Lower leg skin (tissue), 3 donors: Measurements from ENCODE around the gene ATP9B.

ENCODE experiments used
- POLR2A ChIP-seq, 2 donors: fragments of 450-650 bp; IDR thresholded peaks; one replicate each; pipeline ENCODE4 v1.6.1; 2016 to 2017; ENCODE audit warnings: antibody characterized with exemption in 2 of 2, mild to moderate bottlenecking in 1 of 2, moderate library complexity in 1 of 2
- TF ChIP-seq, protein P1 (sequence below), 3 donors: fragments of 450-650 bp; IDR thresholded peaks; one replicate each; pipeline ENCODE4 v1.5.1; 2016; ENCODE audit warnings: antibody characterized with exemption in 3 of 3, mild to moderate bottlenecking in 3 of 3, moderate library complexity in 2 of 3

DNA sequence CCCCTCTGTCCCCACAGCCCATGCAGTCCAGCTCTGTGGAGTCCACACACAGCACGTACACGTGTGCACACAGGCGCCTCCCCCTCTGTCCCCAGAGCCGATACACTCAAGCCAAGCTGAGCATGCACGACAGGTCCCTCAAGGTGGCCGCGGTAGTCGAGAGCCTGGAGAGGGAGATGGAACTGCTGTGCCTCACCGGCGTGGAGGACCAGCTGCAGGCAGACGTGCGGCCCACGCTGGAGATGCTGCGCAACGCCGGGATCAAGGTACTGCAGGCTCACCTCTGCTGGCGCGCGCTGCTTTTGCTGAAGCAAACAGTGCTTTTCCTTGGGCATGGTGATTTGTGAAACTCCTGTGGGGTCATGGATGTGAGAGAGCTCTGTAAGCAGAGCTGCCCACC, 268.0 kb downstream of the ATP9B start:
- TF ChIP-seq, protein P1, sequence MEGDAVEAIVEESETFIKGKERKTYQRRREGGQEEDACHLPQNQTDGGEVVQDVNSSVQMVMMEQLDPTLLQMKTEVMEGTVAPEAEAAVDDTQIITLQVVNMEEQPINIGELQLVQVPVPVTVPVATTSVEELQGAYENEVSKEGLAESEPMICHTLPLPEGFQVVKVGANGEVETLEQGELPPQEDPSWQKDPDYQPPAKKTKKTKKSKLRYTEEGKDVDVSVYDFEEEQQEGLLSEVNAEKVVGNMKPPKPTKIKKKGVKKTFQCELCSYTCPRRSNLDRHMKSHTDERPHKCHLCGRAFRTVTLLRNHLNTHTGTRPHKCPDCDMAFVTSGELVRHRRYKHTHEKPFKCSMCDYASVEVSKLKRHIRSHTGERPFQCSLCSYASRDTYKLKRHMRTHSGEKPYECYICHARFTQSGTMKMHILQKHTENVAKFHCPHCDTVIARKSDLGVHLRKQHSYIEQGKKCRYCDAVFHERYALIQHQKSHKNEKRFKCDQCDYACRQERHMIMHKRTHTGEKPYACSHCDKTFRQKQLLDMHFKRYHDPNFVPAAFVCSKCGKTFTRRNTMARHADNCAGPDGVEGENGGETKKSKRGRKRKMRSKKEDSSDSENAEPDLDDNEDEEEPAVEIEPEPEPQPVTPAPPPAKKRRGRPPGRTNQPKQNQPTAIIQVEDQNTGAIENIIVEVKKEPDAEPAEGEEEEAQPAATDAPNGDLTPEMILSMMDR (IDR thresholded peaks at IDR 0.05), result no peak
- TF ChIP-seq POLR2A (IDR thresholded peaks at IDR 0.05), result no peak
